NAMALWA (cell line): ENCODE results near the gene NOL9.

Experiments
- DNase-seq: peaks from one replicate; pipeline ENCODE4 v3.0.0-alpha.2; 2015; ENCODE audit warnings: low spot score

Gene NOL9

DNA sequence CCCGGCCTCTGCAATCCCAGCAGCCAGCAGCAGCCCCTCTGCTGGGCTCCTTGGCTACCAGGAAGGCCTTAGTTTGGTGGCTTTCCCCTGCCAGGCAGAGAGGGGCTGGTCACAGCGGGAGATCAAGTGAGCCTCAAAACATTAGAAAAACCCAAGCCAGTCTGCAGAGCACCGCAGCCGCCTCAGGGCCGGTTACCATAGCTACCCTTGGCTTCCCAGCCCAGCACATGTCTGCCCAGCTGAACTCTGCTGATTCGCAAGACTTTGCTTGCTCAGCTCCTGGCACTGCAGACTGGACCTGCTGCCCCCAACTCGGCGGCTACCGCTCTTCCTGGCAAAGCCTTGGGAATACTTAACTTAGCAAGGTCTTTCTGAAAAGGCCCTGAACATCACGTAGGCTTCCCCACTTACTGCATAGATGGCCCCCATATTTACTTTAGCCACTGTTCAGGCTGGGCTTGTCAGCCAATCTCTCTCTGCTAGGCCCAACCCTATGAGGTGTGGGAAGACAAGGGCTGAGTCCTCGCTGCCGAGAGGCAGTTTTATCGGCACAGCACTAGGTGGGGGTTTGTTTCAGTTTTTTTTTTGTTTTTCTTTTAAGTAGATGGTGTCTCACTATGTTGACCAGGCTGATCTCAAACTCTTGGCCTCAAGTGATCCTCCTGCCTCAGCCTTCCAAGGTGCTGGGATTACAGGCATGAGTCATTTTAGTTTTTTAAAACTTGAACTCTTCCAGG lies 34.2 kb downstream of the NOL9 start:
- no peak for DNase-seq

GRCh38 chr1:6519491-6519934 lies 34.8 kb downstream of the NOL9 start:
- no peak for DNase-seq

DNA sequence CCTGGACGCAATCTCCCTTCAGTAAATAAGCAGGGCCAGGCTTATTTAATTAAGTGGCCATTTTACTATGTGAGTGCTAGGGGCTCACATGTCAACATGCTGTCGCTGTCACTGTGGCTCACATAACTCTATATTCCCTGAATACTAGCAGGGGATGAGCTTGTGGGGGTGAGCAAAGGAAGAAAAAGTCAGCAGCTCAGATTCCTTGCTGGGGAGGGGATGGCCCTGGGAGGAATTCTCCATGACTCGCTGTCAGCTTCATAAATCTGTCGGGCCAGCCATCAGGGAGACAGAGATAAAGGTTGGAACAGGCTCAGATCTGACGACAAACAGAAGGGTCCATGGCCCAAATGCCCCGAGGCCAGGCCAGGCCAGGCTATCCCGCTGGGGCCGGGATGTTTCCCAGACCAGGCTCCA lies 36.9 kb downstream of the NOL9 start:
- no peak for DNase-seq

DNA sequence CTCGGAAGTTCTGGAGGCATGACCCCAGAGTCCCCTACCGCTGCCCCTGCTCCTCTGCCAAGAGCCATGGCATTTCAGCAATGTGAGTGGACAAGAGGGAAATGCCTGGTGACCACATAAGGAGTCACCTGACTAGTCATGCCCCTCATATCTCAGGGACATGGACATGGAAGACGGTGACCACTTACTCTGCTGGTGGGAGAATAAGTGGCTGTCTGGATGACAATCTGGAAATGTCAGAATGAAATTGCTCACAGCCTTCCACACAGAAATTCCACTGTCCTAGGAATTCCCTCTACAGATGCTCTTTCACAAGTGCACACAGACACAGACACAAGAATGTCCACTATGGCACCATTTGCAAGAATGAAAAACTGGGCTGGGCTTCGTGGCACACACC lies 38.5 kb downstream of the NOL9 start:
- DNase-seq: no peak

DNA sequence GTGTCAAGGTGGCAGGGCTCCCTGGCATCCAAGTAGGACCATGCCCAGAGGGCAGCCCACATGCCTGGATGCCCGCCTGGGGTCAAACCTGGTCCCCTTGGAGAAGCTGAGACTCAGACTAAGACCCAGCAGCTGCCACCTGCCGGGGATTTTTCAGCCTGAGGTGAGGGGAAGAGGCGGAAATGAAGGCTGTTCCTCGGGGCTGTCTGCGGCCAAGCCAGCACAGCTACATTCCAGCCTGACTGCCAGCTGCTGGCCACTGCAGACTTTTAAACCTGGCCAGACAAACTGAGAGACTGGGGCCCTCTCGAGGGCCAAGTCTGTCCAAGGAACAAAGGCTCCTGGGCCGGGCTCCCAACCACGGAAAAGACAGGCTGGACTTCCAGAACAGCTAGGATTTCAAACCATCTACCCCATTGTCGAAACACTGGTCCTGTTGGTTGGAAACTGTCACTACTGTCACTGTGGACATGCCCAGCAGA lies 41.0 kb downstream of the NOL9 start:
- DNase-seq: no peak

DNA sequence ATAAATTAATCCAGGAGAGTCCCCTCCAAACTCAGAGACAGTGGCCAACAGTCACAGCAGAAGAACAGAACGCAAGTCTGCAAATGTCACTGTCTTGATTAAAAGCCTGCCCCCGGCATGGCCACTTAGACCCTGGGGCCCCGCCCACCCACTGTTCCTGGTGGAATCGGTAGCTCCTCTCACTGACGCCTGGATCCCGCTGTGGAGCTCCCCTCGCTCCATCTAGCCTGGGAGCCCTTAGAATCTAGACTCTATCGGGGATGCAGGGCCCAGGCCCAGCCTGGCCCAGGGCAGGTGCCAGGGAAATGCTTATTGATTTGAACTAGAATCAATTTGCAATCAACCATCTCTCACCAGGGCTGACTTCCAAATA lies 41.4 kb downstream of the NOL9 start:
- DNase-seq: no peak

GRCh38 chr1:6512245-6512907 lies 41.9 kb downstream of the NOL9 start:
- DNase-seq: no peak

DNA sequence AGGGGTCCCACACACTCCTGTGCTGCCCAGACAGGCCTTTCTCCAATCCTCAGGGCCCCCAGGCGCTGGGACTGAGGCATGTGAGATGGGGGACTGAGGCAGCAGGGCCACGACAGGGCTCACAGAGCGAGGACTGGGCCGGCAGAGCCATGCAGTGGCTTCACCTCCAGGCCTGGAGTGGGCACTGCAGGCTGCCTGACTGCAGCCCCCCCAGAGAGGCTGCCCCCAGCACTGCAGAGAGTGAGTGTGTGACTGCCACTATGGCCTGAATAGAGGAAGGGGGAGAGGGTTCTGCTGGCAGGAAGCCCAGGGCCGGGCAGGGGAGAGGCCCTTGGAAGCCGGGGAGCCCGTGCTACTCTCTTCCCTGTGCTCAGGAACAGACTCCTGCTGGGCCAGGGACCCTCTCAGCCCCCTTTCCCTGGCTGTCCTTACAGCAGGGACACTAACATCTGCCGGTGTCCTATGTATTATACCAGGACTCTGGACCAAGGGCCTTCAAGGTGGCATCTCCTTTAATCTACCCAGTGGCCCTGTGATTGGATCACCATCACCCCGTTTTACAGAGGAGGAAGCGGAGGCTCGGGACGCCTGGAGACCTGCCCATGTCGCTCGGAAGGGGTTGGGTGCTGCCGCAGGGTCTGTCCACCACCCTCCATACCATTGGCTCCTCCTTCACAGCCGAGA lies 42.6 kb downstream of the NOL9 start:
- DNase-seq: no peak

DNA sequence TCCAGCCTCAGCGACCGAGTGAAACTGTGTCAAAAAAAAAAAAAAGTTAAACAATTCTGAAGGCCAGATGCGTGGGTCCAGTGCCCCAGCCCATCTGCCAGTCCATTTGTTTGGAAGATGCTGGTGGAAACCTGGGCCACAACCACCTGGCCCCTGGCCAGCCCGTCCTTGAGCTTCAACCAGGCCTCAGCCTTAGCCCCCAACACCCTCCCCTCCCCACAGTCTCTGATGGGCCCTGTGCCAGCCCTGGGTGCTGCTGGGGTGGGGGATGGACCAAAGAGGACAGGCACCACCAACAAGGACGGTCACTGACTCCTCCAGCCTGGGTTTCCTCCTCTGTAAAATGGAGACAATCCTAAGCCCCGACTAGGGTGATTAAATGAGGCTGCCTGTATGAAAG lies 43.3 kb downstream of the NOL9 start:
- DNase-seq: no peak

GRCh38 chr1:6510493-6510892 lies 43.8 kb downstream of the NOL9 start:
- DNase-seq: no peak

DNA sequence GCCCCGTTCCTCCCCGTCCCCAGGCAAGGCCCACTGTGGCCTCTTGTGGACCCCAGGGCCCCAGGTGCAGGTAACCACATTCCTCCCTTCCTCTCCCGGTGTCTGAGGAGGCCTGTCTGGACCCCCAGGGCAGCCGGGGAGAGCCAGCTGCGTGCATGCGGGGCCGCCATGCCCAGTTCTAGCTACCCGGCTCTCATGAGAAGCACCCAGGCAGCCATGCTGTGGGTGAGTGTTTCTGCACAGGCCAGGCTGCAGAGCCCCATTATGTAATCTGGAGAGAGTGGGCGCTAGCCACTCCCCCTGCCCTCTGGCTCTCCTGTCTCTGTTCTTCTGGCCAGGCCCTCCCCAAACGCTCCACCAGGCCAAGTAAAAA lies 44.4 kb downstream of the NOL9 start:
- no peak for DNase-seq

- no peak for DNase-seq
Observed at GRCh38 chr1:6509220-6509918, 44.9 kb downstream of the NOL9 start.

DNA sequence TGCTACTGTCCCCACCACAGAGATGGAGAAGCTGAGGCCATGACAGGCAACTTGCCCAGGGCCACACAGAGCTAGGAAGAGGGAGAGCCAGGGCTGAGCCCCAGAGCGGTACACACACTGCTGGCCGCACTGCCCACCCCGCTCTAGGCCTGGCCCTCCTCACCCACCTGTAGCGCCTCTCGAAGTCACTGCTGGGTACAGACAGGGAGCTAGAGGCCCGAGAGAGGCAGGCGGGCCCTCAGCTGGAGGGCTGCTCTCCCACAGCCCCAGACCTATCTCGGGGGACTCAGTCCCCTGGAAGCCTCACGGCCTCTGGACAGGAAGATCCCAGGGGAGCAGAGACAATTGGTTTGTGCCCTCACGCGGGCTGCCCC lies 45.5 kb downstream of the NOL9 start:
- DNase-seq: no peak

- DNase-seq: no peak
Observed at GRCh38 chr1:6508154-6508815, 46.0 kb downstream of the NOL9 start.

DNA sequence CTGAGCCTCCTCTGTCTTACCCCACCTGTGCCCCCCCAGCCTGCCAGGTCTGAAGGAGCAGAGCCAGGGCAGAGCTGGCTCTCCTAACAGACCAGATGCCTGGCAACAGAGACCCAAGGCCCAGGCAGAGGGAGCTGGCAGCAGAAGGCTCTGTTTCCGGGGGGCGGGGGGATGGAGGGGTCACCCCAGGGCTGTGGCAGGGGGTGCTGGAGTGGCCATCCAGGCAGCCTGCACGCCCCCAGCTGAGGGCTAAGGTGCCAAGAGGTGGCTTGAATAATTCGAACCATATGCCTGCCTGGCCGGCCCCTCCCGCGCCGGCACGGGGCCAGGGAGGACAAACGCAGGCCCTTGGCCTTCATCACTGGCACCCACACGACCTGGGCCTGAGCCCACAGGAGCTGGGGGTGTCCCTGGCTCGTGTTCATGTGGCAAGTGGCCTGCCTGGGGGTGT lies 46.8 kb downstream of the NOL9 start:
- DNase-seq: no peak

DNA sequence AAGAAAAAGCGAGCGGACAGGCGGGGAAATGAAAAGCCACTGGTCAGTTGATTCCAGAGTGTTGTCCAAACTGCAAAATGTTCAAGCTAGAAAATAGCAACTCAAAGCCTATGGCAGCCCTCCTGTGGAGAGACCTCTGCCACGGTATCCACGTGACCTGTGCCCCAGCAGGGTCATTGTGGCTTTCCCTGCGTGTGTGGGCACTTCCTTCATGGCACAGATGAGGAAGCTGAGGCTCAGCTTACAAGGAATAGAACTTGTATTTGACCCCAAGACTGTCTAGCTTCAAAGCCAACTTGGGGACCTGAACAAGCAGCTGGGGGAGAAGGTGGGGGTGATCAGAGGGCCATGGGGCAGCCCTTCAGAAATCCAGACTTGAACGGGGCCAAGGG lies 47.3 kb downstream of the NOL9 start:
- no peak for DNase-seq

DNA sequence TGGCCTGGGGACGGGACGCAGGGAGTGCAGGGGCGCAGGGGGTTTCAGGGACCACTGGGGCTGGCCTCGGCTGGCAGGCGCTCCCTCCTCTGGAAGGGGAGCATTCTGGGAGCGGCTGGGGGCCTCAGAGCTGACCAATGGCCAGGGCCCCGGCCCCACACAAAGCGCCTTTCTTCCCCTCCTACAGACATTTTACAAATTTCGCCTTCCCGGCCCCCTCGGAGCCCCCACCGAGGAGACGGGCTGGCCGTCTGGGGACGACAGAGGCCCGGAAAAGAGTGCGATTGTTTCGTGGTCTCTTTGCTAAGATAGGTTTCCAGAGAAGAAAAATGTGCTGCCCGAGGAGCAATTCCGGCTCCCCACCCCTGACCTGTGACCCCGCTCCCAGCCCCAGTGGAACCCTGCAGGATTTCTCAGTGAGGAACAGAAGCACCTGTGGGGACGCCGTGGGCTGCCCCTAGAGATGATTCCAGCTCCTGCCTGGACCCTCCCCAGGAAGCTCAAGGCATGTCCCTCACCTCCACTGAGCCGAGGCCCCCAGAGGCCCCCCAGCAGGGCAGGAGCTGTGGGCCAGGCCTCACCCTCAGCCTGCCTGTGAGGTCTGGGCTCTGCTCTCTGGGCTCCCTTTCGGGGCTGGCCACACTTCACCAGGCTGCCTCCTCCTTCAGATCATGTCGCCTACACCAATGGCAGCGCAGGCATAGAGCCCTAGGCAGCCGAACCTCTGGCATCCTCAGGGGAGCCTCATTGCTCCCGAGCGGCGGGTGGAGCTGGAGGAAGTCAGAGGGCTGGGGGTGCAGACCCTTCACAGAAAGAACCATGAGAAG lies 47.9 kb downstream of the NOL9 start:
- DNase-seq: no peak

- DNase-seq: no peak
Observed at GRCh38 chr1:6505367-6506209, 48.7 kb downstream of the NOL9 start.

GRCh38 chr1:6504887-6505286 lies 49.4 kb downstream of the NOL9 start:
- no peak for DNase-seq
